ENCODE data around the gene CRHR1.

DNA sequence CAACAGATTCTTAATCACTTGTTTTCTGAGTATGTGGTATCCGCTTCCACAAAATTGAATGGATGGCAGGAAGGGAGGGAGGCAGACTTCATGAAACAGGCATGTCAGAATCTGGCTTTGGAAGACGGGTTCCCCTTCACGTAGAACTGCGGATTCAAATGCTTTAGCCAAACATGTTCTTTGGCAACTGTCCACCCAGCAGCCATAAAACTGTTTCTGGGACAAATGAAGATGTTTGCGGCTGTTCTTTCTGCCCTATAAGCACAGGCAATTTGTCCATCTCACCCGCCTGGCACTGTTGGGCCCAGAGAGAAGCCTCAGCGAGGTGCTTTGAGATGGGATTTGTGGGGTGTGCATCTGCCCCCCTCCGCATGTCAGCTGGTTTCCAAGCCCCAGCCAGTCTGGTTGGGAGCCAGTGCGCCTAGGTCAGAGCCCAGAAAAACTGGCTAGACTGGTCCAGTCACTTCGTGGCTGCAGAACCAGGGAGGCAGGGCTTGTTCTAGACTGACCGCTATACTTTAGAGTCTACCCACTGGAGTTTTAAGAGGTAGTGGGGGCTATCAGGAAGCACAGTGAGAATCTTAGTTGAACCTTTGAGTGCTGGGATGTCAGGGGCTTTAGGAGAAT is 6.3 kb downstream of the CRHR1 start:
- TF ChIP-seq, protein P1, sequence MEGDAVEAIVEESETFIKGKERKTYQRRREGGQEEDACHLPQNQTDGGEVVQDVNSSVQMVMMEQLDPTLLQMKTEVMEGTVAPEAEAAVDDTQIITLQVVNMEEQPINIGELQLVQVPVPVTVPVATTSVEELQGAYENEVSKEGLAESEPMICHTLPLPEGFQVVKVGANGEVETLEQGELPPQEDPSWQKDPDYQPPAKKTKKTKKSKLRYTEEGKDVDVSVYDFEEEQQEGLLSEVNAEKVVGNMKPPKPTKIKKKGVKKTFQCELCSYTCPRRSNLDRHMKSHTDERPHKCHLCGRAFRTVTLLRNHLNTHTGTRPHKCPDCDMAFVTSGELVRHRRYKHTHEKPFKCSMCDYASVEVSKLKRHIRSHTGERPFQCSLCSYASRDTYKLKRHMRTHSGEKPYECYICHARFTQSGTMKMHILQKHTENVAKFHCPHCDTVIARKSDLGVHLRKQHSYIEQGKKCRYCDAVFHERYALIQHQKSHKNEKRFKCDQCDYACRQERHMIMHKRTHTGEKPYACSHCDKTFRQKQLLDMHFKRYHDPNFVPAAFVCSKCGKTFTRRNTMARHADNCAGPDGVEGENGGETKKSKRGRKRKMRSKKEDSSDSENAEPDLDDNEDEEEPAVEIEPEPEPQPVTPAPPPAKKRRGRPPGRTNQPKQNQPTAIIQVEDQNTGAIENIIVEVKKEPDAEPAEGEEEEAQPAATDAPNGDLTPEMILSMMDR (IDR thresholded peaks at IDR 0.05), result no peak
- TF ChIP-seq POLR2A (IDR thresholded peaks at IDR 0.05), result no peak
- no peak for TF ChIP-seq POLR2AphosphoS5 (IDR thresholded peaks at IDR 0.05)
